ENCODE measurements around the gene AMDHD2.

Gene AMDHD2

GRCh38 chr16:2483939-2484897 is 36.0 kb upstream of the AMDHD2 start:
- no peak for DNase-seq (ENCODE audit: low read depth)

DNA sequence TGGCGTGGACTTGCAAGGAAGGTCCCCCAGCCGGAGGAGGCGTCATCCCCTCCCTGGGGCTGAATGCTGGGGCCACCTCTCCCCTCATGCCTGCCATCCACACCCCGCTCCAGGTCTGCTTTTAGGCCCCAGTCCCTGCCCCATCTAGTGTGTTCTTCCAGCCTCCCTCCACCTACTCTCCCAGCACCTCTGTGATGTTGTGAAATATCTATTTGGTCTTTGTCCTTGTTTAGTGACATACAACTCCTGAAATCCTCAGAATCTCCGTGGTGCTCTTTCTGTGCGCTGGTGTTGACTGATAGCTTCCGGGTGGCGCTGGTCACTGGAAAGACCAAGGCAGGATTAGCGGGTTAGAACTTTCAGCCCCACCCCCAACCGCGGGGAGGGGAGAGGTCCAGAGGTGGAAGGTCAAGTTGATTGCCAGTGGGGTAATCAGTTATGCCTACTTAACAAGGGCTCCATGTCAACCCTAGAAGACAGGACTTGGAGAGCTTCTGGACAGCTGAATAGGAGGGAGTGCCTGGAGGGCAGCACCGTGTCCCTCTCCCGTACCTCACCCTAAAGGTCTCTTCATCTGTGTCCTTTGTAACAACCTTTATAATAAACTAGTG is 35.2 kb upstream of the AMDHD2 start:
- no peak for DNase-seq (ENCODE audit: low read depth)

DNA sequence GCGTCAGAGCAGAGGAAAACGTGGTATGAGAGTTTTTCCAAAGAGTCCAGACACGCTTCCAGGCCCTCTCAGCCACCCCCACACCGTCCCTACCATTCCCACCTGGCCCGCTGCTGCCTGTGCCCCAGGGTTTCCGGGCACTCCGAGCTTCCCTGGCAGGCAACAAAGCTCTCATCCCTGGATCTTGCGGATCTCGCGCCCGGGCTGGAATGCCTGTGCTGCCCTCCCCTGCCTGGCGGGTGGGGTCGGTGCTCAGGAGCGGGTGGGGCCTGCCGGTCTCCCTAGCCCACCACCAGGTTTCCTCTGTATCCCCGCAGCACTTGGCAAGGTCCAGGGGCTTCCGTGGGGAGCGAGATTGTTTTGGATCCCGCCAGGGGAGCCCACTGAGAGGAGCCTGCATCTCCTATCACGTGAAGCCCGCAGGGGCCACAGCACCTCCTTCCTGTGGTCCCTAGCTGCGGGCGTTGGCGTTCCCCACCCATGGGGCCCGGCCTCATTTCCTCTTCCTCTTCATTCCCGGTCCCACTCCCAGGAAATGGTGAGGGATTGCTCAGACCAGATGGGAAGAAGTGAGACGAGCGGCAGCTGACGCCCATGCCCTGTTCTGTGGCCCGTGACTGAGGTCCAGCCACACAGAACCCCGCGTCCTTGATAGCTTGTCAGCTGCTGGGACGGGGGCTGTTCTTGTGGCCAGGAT is 34.2 kb upstream of the AMDHD2 start:
- no peak for DNase-seq (ENCODE audit: low read depth)

GRCh38 chr16:2486645-2487516 is 33.3 kb upstream of the AMDHD2 start:
- DNase-seq (ENCODE audit: low read depth) = no peak

GRCh38 chr16:2487517-2487842 is 32.7 kb upstream of the AMDHD2 start:
- no peak for DNase-seq (ENCODE audit: low read depth)

- no peak for DNase-seq (ENCODE audit: low read depth)
Measured at GRCh38 chr16:2487903-2488531, 32.2 kb upstream of the AMDHD2 start.

- no peak for DNase-seq (ENCODE audit: low read depth)
Measured at GRCh38 chr16:2489581-2489980, 30.6 kb upstream of the AMDHD2 start.

GRCh38 chr16:2490190-2491105 is 29.7 kb upstream of the AMDHD2 start:
- DNase-seq (ENCODE audit: low read depth) = no peak

GRCh38 chr16:2492292-2492691 is 27.9 kb upstream of the AMDHD2 start:
- DNase-seq (ENCODE audit: low read depth) = no peak

DNA sequence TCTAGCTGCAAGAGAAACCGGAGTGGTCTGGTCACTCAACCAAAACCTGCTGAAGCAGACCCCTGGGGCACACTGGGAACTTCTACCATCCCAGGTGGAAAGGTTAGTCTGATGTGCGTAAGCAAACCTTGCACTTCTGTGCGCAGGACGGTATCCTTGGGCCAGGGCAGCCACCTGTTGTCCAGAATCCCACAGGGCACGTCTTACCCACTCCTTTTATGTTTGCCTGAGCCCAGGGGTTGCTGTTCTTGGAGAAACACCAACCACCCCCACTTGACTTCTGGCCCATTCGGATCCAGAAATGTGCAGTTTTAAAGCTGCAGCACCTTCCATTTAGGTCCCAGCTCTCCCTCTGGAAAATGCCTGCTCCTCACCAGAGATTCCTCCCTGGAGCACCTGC is 26.6 kb upstream of the AMDHD2 start:
- DNase-seq (ENCODE audit: low read depth) = no peak

DNA sequence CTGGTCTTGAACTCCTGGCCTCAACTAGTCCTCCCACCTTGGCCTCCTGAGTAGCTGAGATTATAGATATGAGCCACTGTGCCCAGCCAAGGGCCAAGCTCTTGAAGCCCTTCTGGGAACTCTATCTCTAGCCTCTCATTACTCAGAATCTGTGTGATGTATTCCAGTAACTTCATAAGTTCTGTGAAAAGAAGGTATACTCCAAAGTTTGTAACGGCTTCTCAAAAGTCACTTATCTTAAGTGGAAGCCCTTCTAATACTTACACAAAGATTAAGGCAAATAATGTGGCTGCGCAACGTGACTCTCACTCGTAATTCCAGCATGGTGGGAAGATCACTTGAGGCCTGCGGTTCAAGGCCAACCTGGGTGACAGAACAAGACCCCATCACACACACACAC is 25.6 kb upstream of the AMDHD2 start:
- DNase-seq (ENCODE audit: low read depth) = no peak

GRCh38 chr16:2495041-2495440 is 25.1 kb upstream of the AMDHD2 start:
- no peak for DNase-seq (ENCODE audit: low read depth)

GRCh38 chr16:2496223-2497115 is 23.7 kb upstream of the AMDHD2 start:
- DNase-seq (ENCODE audit: low read depth) = no peak

- DNase-seq (ENCODE audit: low read depth) = no peak
Measured at GRCh38 chr16:2497116-2497630, 23.0 kb upstream of the AMDHD2 start.

DNA sequence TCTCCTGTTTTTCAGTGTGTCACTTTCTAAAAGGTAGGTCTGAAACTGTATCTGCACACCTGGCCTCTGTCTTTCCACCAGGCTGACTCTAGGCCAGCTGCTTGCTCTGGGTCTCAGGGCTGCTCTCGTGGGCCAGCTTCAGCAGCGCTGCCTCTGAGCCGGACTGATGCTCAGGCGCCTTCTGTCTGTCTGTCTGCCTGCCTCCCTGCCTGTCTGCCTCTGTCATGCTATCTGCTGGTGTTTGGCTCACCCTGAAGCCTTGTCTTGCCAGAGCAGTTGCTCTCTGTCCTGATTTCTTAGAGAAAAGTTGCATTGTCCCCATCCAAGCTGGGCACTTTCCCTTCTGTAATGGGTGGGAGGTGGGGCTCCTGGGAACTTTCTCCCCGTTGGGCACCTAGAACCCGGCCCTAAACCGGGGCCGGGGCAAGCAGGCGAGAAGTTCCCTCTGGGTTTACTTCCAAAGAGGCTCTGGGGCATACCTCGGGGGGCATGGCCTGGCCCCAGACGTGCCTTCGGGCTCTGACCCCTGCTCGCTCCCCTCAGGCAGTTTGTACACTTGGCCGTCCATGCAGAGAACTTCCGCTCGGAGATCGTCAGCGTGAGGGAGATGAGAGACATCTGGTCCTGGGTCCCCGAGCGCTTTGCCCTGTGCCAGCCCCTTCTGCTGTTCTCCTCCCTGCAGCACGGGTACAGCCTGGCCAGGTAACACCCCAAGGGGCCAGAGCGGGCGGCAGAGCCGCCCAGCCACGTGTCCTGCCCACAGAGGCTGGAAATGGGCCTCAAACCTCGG is 22.3 kb upstream of the AMDHD2 start:
- no peak for DNase-seq (ENCODE audit: low read depth)

DNA sequence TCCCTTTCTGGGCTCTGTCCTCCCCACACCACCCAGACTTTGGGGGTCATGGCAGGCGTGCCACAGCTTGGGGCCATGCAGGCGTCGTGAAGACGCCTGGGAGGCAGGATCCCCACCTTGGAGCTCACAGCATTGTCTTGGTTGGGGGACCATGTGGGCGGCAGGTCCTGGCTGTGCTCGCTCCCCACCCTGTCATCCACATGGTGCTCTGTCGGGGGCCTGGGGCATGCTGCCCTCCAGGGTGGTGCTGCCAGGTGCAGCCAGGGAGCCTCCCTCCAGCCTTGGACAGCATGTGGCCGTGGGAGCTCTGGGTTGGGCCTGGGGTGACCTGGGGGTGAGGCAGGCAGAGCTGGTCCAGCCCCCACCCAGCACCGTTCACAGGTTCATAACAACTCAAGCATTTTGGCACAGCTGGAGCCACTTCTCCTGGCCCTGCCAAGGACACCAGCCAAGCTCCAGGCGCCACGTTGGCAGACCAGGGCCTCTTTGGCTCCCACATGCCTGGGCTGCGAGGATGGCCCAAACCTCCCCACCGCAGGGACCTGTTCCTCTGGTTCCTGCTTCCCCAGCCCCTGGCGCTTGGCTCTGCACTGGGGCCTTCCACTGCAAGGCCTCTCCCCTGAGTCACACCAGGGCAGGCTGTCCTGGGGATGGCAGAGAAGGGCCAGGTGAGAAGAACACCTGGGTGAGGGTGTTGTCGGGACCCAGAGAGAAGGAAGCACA is 21.5 kb upstream of the AMDHD2 start:
- DNase-seq (ENCODE audit: low read depth) = no peak

DNA sequence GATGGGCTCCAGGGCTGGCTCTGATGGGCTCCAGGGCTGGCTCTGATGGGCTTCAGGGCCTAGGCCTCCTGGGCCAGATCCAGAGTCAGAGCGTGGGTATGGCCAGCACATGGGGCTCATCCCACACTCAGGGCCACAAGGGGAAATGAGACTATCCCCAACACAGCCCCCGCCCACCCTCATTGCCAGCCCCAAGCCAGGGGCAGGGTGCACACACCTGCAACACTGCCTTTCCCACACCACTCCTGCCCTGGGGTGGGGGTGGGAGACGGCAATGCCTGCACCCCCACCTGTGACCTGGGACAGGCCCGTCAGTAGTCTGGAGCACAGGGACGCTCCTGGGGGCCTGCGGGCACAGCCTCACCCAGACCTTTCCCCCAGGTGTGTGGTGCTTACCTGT is 20.7 kb upstream of the AMDHD2 start:
- DNase-seq (ENCODE audit: low read depth) = no peak
